Ovary (tissue), 9 donors: ENCODE measurements around the gene PCSK9. TPM values are rescaled to one million over a fixed set of nuclear protein-coding genes. Genes with fewer than 3 reads are reported as not detected.

Experiments
- DNase-seq, 5 donors: peaks; one replicate each; pipeline ENCODE4 v3.0.0-alpha.2; 2019 to 2020
- H3K27ac ChIP-seq, 2 donors: fragments of 200-600 bp; one replicate each; pipeline versions ENCODE4 v1.5.1 to v1.8.0; 2019 to 2022
- H3K27me3 ChIP-seq: fragments of 200-600 bp; one replicate; pipeline ENCODE4 v1.8.0; 2022
- H3K36me3 ChIP-seq: fragments of 200-600 bp; sonication (generic); one replicate; pipeline ENCODE4 v1.5.1; 2019
- H3K4me1 ChIP-seq: one replicate; pipeline ENCODE4 v1.8.1; 2013; ENCODE audit warnings: mild to moderate bottlenecking, moderate library complexity; ENCODE audit not compliant: insufficient read depth
- H3K4me3 ChIP-seq: fragments of 200-600 bp; sonication (generic); one replicate; pipeline ENCODE4 v1.5.1; 2017
- H3K9me3 ChIP-seq, 2 donors: fragments of 200-600 bp in 1 of 2; sonication (generic) in 1 of 2; one replicate each; pipeline versions ENCODE4 v1.5.1 to v1.8.1; 2013 to 2019; ENCODE audit warnings: mild to moderate bottlenecking in 1 of 2, moderate library complexity in 1 of 2
- CTCF ChIP-seq, 3 donors: fragments of 450-650 bp in 2 of 3; fragments of 200-600 bp in 1 of 3; IDR thresholded peaks; one replicate each; pipeline versions ENCODE4 v1.5.1 to v1.8.0; 2016 to 2022; ENCODE audit warnings: antibody characterized with exemption in 3 of 3, mild to moderate bottlenecking in 1 of 3
- EP300 ChIP-seq: sonication (generic); formaldehyde crosslinking; IDR thresholded peaks from one replicate; pipeline ENCODE4 v1.6.1; 2017; ENCODE audit warnings: antibody characterized with exemption
- POLR2A ChIP-seq: fragments of 450-650 bp; IDR thresholded peaks from one replicate; pipeline ENCODE4 v1.6.1; 2017; ENCODE audit warnings: antibody characterized with exemption, mild to moderate bottlenecking, moderate library complexity
- WGBS, 3 donors: extraction: QIAGEN DNeasy Blood & Tissue Kit in 1 of 3; methylation state at CpG; one replicate each; pipeline versions ENCODE4 v1.1.5 to v1.1.7; 2013 to 2017; 5-methylcytosine and 5-hydroxymethylcytosine counted together
- intact Hi-C, 4 donors: fragments of 100-400 bp; cut with DNase I; formaldehyde crosslinking; loops; one replicate each; pipeline versions ENCODE4 v1.11.0 to v1.15.1; 2022 to 2023
- polyA plus RNA-seq, 2 donors: library from polyadenylated mRNA; stranded (reverse); fragments of 200-250 nt in 1 of 2; fragments of 350-450 nt in 1 of 2; fragmentation: Illumina TruSeq in 1 of 2; extraction: RNeasy Lipid Tissue Mini Kit (QIAGEN cat#74804) in 1 of 2; gene quantifications; one replicate each; pipeline ENCODE4 v1.2.3, GENCODE V29; 2013 to 2014
- total RNA-seq, 7 donors: library from RNA; depleted of rRNA in 2 of 7; stranded (reverse); fragments of >200 nt in 2 of 7; fragmentation: NEBNext Ultra II Directional in 3 of 7; extraction: Animal tissue kit (Norgen Biotek cat#: 25700) in 3 of 7; gene quantifications; one replicate each; pipeline versions ENCODE4 v1.1.0 to v1.2.4, GENCODE V29; 2016 to 2023
- donor health status: DM: no; HTN: no; CAD: no; lungs with moderate emphysema.
- donor health status: DM: no; HTN: no; CAD: no.
- donor health status: Bipolar disorder and iron deficiency.
- donor health status: DM: yes; HTN: yes; CAD: no.
- donor health status: DM: no; HTN: no; CAD: no.
- donor health status: DM: yes; HTN: yes; CAD: no.

The PCSK9 gene
- total and polyA plus RNA-seq, 9 donors = 0.01 to 0.52 (median 0.30) TPM; not detected in 5

GRCh38 chr1:54998677-54999076 is 40.7 kb upstream of the PCSK9 start, which contains the start of gene BSND:
Gene BSND, plus strand, starts transcription at chr1:54998933. Its CDS starts 254 bp downstream, at chr1:54999187.
- Histone ChIP-seq H3K36me3 (no peaks in the 10 kb centered on the region), H3K27me3 (no peaks in the 10 kb centered on the region), H3K27ac (no peak within 1 kb of the TSS), H3K4me1 (no peaks in the 10 kb centered on the region), H3K9me3 (no peaks in the 10 kb centered on the region), H3K4me3 (no peak within 1 kb of the TSS)
- WGBS, 3 donors = 49 to 52% (median 50%) methylated on average over 7 of the region's 7 CpGs
- DNase-seq = no peak
- intact Hi-C loops = loop anchor here in 2 of 4 donors (5.0 to 10.0 kb wide), 2 partner anchors 46 to 54 kb away; no protein-coding TSS in a partner anchor
- no peak for TF ChIP-seq CTCF (IDR thresholded peaks at IDR 0.05)
- TF ChIP-seq POLR2A = no peak
- no peak for TF ChIP-seq EP300

GRCh38 chr1:55000110-55001085 is 39.0 kb upstream of the PCSK9 start:
- Histone ChIP-seq H3K4me1 (no peaks in the 10 kb centered on the region), H3K27me3 (no peaks in the 10 kb centered on the region), H3K36me3 (no peaks in the 10 kb centered on the region), H3K9me3 (no peaks in the 10 kb centered on the region), H3K4me3 (no peak overlapping the region), H3K27ac (no peak overlapping the region)
- DNase-seq = no peak
- 57 to 74% (median 62%) methylated on average over 8 of the region's 8 CpGs for WGBS, 3 donors
- no peak for TF ChIP-seq POLR2A
- no peak for TF ChIP-seq EP300
- TF ChIP-seq CTCF (IDR thresholded peaks at IDR 0.05) = no peak
- intact Hi-C loops = no loop called here

- no peak for TF ChIP-seq EP300
- no peak for DNase-seq
- Histone ChIP-seq H3K27ac (no peak overlapping the region), H3K4me3 (no peak overlapping the region), H3K9me3 (no peaks in the 10 kb centered on the region), H3K4me1 (no peaks in the 10 kb centered on the region), H3K27me3 (no peaks in the 10 kb centered on the region), H3K36me3 (no peaks in the 10 kb centered on the region)
- intact Hi-C loops = no loop called here
- 84 to 93% (median 89%) methylated on average over 4 of the region's 4 CpGs for WGBS, 3 donors
Measured at GRCh38 chr1:55001311-55001710, 38.0 kb upstream of the PCSK9 start.

GRCh38 chr1:55002686-55003085 is 36.7 kb upstream of the PCSK9 start:
- WGBS, 3 donors = 44 to 70% (median 55%) methylated on average over 2 of the region's 2 CpGs

More at GRCh38 chr1:55002686-55003085, 36.7 kb upstream of the PCSK9 start:
- no peak for DNase-seq
- H3K27ac ChIP-seq = no peak overlapping the region
- intact Hi-C loops = no loop called here
- no peaks in the 10 kb centered on the region for H3K27me3 ChIP-seq
- H3K4me3 ChIP-seq = no peak overlapping the region
- no peaks in the 10 kb centered on the region for H3K9me3 ChIP-seq
- no peak for TF ChIP-seq POLR2A
- TF ChIP-seq CTCF (IDR thresholded peaks at IDR 0.05) = no peak
- TF ChIP-seq EP300 = no peak
- H3K36me3 ChIP-seq = no peaks in the 10 kb centered on the region
- H3K4me1 ChIP-seq = no peaks in the 10 kb centered on the region
